ENCODE results near the gene SPSB3. TPM values are rescaled to one million over a fixed set of nuclear protein-coding genes. Genes with fewer than 3 reads are reported as not detected.

Gene SPSB3
- total and polyA plus RNA-seq, 2 of the 13 experiments (the other 11 are each of a cell fraction or from before 2014, with no cell fraction given) = 13.2 to 21.9 TPM

- TF ChIP-seq PRDM10 (CRISPR knock-in tag; IDR thresholded peaks at IDR 0.05; ENCODE audit: low read depth) (no peak), SMYD3 (CRISPR knock-in tag; IDR thresholded peaks at IDR 0.05) (no peak), HMG20B (CRISPR knock-in tag; conservative IDR thresholded peaks at IDR 0.05) (no peak)
- TF ChIP-seq, protein P1, sequence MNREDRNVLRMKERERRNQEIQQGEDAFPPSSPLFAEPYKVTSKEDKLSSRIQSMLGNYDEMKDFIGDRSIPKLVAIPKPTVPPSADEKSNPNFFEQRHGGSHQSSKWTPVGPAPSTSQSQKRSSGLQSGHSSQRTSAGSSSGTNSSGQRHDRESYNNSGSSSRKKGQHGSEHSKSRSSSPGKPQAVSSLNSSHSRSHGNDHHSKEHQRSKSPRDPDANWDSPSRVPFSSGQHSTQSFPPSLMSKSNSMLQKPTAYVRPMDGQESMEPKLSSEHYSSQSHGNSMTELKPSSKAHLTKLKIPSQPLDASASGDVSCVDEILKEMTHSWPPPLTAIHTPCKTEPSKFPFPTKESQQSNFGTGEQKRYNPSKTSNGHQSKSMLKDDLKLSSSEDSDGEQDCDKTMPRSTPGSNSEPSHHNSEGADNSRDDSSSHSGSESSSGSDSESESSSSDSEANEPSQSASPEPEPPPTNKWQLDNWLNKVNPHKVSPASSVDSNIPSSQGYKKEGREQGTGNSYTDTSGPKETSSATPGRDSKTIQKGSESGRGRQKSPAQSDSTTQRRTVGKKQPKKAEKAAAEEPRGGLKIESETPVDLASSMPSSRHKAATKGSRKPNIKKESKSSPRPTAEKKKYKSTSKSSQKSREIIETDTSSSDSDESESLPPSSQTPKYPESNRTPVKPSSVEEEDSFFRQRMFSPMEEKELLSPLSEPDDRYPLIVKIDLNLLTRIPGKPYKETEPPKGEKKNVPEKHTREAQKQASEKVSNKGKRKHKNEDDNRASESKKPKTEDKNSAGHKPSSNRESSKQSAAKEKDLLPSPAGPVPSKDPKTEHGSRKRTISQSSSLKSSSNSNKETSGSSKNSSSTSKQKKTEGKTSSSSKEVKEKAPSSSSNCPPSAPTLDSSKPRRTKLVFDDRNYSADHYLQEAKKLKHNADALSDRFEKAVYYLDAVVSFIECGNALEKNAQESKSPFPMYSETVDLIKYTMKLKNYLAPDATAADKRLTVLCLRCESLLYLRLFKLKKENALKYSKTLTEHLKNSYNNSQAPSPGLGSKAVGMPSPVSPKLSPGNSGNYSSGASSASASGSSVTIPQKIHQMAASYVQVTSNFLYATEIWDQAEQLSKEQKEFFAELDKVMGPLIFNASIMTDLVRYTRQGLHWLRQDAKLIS (CRISPR knock-in tag; IDR thresholded peaks at IDR 0.05) = no peak
- TF ChIP-seq, protein P2, sequence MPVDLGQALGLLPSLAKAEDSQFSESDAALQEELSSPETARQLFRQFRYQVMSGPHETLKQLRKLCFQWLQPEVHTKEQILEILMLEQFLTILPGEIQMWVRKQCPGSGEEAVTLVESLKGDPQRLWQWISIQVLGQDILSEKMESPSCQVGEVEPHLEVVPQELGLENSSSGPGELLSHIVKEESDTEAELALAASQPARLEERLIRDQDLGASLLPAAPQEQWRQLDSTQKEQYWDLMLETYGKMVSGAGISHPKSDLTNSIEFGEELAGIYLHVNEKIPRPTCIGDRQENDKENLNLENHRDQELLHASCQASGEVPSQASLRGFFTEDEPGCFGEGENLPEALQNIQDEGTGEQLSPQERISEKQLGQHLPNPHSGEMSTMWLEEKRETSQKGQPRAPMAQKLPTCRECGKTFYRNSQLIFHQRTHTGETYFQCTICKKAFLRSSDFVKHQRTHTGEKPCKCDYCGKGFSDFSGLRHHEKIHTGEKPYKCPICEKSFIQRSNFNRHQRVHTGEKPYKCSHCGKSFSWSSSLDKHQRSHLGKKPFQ (CRISPR knock-in tag; IDR thresholded peaks at IDR 0.05; ENCODE audit: insufficient replicate concordance) = no peak
Observed at GRCh38 chr16:1731603-1732002, 50.8 kb downstream of the SPSB3 start (continued).

Measured in HepG2 (cell line).